Natural killer cell (primary cell): ENCODE data around the gene GTF2H1. TPM values are rescaled to one million over a fixed set of nuclear protein-coding genes. Genes with fewer than 3 reads are reported as not detected.
A peak's percentile ranks its signal among the peaks of the same experiment; 100 is the strongest.

ENCODE experiments used
- ATAC-seq, 3 donors: fragments of 150-1000 bp in 2 of 3; fragments of 200-7000 bp in 1 of 3; cut with Tn5 transposase; 1 replicate in 1 of 3; 2 replicates in 2 of 3; pipeline ENCODE4 v1.10.0; 2021; ENCODE audit warnings: mild to moderate bottlenecking in 2 of 3, moderate library complexity in 2 of 3
- DNase-seq, 2 donors: peaks; one replicate each; pipeline versions ENCODE4 v3.0.0 to v3.0.0-alpha.2; 2013 to 2021; ENCODE audit warnings: mixed read lengths in 1 of 2
- H3K27ac ChIP-seq: one replicate; pipeline ENCODE4 v1.5.1; 2013; ENCODE audit warnings: mild to moderate bottlenecking, low read length
- H3K27me3 ChIP-seq: one replicate; pipeline ENCODE4 v1.6.1; 2013; ENCODE audit warnings: low read length; ENCODE audit not compliant: control insufficient read depth, insufficient read depth
- H3K36me3 ChIP-seq: one replicate; pipeline ENCODE4 v1.6.1; 2013; ENCODE audit warnings: low read length; ENCODE audit not compliant: control insufficient read depth, insufficient read depth
- H3K4me1 ChIP-seq: one replicate; pipeline ENCODE4 v1.6.1; 2013; ENCODE audit warnings: low read length; ENCODE audit not compliant: control insufficient read depth, insufficient read depth
- H3K4me3 ChIP-seq: one replicate; pipeline ENCODE4 v1.5.1; 2013; ENCODE audit warnings: low read length
- H3K9me3 ChIP-seq: one replicate; pipeline ENCODE4 v1.6.1; 2013; ENCODE audit warnings: low read length; ENCODE audit not compliant: control insufficient read depth, insufficient read depth
- H3K27ac Mint-ChIP-seq, 2 donors: one replicate each; pipeline ENCODE4 v1.8.0; 2022; ENCODE audit warnings: mild to moderate bottlenecking in 2 of 2, mixed read lengths in 2 of 2, moderate library complexity in 1 of 2
- H3K27me3 Mint-ChIP-seq, 2 donors: one replicate each; pipeline ENCODE4 v1.8.0; 2022; ENCODE audit warnings: low read depth in 2 of 2, mixed read lengths in 2 of 2
- H3K36me3 Mint-ChIP-seq: one replicate; pipeline ENCODE4 v1.8.0; 2022; ENCODE audit warnings: mixed read lengths
- H3K4me1 Mint-ChIP-seq, 2 donors: one replicate each; pipeline ENCODE4 v1.8.0; 2022; ENCODE audit warnings: mixed read lengths in 2 of 2
- H3K4me3 Mint-ChIP-seq: one replicate; pipeline ENCODE4 v1.8.0; 2022; ENCODE audit warnings: mild to moderate bottlenecking, moderate library complexity, mixed read lengths
- H3K9me3 Mint-ChIP-seq, 2 donors: one replicate each; pipeline ENCODE4 v1.8.0; 2022; ENCODE audit warnings: mixed read lengths in 2 of 2
- CTCF ChIP-seq: fragments of 200-600 bp; IDR thresholded peaks from one replicate; pipeline ENCODE4 v1.8.0; 2022; ENCODE audit warnings: antibody characterized with exemption
- WGBS: methylation state at CpG from one replicate; pipeline ENCODE4 v1.1.7; 2013; ENCODE audit warnings: missing lambda C conversion rate; ENCODE audit not compliant: insufficient coverage; 5-methylcytosine and 5-hydroxymethylcytosine counted together
- intact Hi-C: fragments of 100-400 bp; cut with micrococcal nuclease; formaldehyde crosslinking; loops from one replicate; pipeline ENCODE4 v1.14.2; 2022
- total RNA-seq, 4 donors: library from RNA; stranded (reverse); fragments of 120-200 nt in 1 of 4; gene quantifications; one replicate each; pipeline versions ENCODE4 v1.2.3 to v1.2.4, GENCODE V29; 2013 to 2022

The GTF2H1 gene
- total RNA-seq, 3 donors from 2014 or later (not counting 1 experiment from before 2014, with no cell fraction given), result 18.4 to 31.5 (median 22.4) TPM

DNA sequence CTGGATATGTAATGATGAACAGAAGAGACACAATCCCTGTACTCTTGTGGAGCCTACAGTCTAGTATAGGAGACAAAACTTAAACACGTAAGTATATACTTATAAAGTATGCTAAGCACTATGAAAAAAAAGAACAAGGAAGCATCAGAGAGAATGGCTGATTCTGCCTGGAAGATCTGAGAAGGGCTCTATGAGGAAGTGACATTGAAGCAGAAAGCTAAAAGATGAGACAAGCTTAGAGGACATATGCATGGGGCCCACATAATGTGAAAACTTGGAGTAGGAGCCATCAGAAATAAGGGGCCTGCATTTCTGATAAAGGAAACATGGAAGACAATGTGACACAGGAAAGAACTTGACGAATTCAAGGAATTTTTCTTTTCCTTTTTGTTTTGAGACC lies 39.7 kb upstream of the GTF2H1 start:
- no peak overlapping the region for H3K4me3 Mint-ChIP-seq
- H3K27ac ChIP-seq, result peak overlapping the region; percentile 12
- H3K27me3 ChIP-seq, result no peaks in the 10 kb centered on the region
- WGBS, result 91% methylated on average over 2 of the region's 2 CpGs
- no peak overlapping the region for H3K27ac Mint-ChIP-seq
- intact Hi-C loops, result no loop called here
- peaks cover 57% of the 10 kb centered on the region for H3K36me3 ChIP-seq
- peaks cover 5 to 8% of the 10 kb centered on the region in 2 donors for H3K4me1 Mint-ChIP-seq
- no peaks in the 10 kb centered on the region for H3K27me3 Mint-ChIP-seq
- H3K36me3 Mint-ChIP-seq, result peaks cover 40% of the 10 kb centered on the region
- TF ChIP-seq CTCF, result no peak
- no peaks in the 10 kb centered on the region for H3K9me3 Mint-ChIP-seq
- no peaks in the 10 kb centered on the region for H3K9me3 ChIP-seq
- ATAC-seq (no peak), DNase-seq (no peak)
- H3K4me1 ChIP-seq, result no peaks in the 10 kb centered on the region
- no peak overlapping the region for H3K4me3 ChIP-seq

- no peak for DNase-seq
- no peaks in the 10 kb centered on the region for H3K27me3 Mint-ChIP-seq
- peaks cover 28% of the 10 kb centered on the region for H3K36me3 Mint-ChIP-seq
- Histone ChIP-seq H3K4me3 (no peak overlapping the region), H3K27ac (no peak overlapping the region), H3K9me3 (no peaks in the 10 kb centered on the region), H3K36me3 (peaks cover 59% of the 10 kb centered on the region), H3K27me3 (no peaks in the 10 kb centered on the region), H3K4me1 (no peaks in the 10 kb centered on the region)
- H3K27ac Mint-ChIP-seq, result no peak overlapping the region
- TF ChIP-seq CTCF, result no peak
- no peaks in the 10 kb centered on the region for H3K9me3 Mint-ChIP-seq
- H3K4me1 Mint-ChIP-seq, result peaks cover under 1% of the 10 kb centered on the region in 2 donors
- intact Hi-C loops, result no loop called here
- 95% methylated on average over 1 of the region's 1 CpG for WGBS
- ATAC-seq, result no peak
- no peak overlapping the region for H3K4me3 Mint-ChIP-seq
These were observed 36.5 kb upstream of the GTF2H1 start for GRCh38 chr11:18285841-18286240.

- peaks cover 42% of the 10 kb centered on the region for H3K36me3 Mint-ChIP-seq
- H3K4me3 ChIP-seq, result no peak overlapping the region
- H3K9me3 ChIP-seq, result no peaks in the 10 kb centered on the region
- H3K27ac Mint-ChIP-seq, result no peak overlapping the region
- ATAC-seq, result no peak
- H3K27ac ChIP-seq, result no peak overlapping the region
- no peaks in the 10 kb centered on the region for H3K27me3 ChIP-seq
- no peak for DNase-seq
- no peaks in the 10 kb centered on the region for H3K27me3 Mint-ChIP-seq
- H3K4me1 ChIP-seq, result no peaks in the 10 kb centered on the region
- H3K4me1 Mint-ChIP-seq, result no peaks in the 10 kb centered on the region
- H3K9me3 Mint-ChIP-seq, result no peaks in the 10 kb centered on the region
- 97% methylated on average over 4 of the region's 4 CpGs for WGBS
- no peak for TF ChIP-seq CTCF
- peaks cover 55% of the 10 kb centered on the region for H3K36me3 ChIP-seq
- intact Hi-C loops, result no loop called here
- H3K4me3 Mint-ChIP-seq, result no peak overlapping the region
These were observed 33.5 kb upstream of the GTF2H1 start for GRCh38 chr11:18288911-18289310.

GRCh38 chr11:18294862-18295261 lies 27.5 kb upstream of the GTF2H1 start:
- H3K4me1 Mint-ChIP-seq, result no peaks in the 10 kb centered on the region
- no peak for DNase-seq
- no peak overlapping the region for H3K27ac Mint-ChIP-seq
- H3K27me3 Mint-ChIP-seq, result no peaks in the 10 kb centered on the region
- peaks cover 53% of the 10 kb centered on the region for H3K36me3 Mint-ChIP-seq
- Histone ChIP-seq H3K27ac (no peak overlapping the region), H3K36me3 (peaks cover 64% of the 10 kb centered on the region), H3K9me3 (no peaks in the 10 kb centered on the region), H3K4me3 (no peak overlapping the region), H3K4me1 (no peaks in the 10 kb centered on the region), H3K27me3 (no peaks in the 10 kb centered on the region)
- H3K9me3 Mint-ChIP-seq, result no peaks in the 10 kb centered on the region
- ATAC-seq, result no peak
- WGBS, result 97% methylated on average over 5 of the region's 5 CpGs
- intact Hi-C loops, result no loop called here
- TF ChIP-seq CTCF, result no peak
- H3K4me3 Mint-ChIP-seq, result no peak overlapping the region
